ENCODE measurements around the gene BRMS1.

BRMS1 gene

DNA sequence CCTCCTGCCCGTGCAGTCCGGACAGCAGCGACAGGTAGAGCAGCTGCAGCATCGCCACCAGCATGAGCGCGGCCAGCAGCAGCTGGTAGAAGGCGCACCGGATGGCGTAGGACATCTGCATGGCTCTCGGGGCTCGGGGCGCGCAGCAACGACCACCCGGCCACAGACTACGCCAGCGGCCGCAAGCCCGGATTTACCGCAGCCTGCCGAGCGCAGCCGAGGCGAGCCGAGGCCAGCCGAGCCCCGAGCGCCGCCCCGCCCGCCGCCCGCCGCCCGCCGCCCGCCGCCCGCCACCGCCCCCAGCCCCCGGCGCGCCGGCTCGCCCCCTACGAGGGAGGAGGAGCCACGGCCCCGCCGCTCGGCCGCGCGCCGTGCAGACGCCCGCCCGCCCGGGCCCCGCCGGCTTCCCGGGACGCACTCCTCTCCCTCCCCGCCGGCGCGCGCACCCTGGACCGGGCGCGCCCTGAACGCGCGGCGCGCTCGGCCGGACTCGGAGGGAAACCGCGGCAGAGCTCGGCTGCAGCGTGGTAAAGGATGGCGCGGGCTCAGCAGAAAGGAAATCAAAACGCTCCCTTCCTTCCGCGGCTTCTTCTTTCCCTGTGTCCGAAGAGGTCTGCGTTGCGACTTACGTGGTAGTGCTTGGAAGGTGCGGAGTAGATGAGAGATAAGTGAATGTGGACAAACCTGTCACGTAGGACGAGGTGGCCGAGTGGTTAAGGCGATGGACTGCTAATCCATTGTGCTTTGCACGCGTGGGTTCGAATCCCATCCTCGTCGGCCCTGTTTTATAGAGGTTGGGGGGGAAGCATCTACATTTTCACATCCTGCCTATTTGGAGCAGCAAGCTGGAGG is 2.7 kb upstream of the BRMS1 start, which contains the start of gene B4GAT1:
B4GAT1 (minus strand) TSS at position 205 of the 852 bp plus-strand sequence; CDS start at position 121, 84 bp downstream.
- Histone ChIP-seq H4K8ac (ENCODE audit: low read depth, low read length) (peak within 1 kb of the TSS; percentile 83), H2BK5ac (ENCODE audit: low read depth, low read length, poor library complexity) (peak within 1 kb of the TSS; percentile 28), H2BK12ac (ENCODE audit: low read length) (no peak within 1 kb of the TSS), H3K4ac (ENCODE audit: low read depth, low read length) (peak within 1 kb of the TSS; percentile 49), H3K9ac (ENCODE audit: low read length) (peak within 1 kb of the TSS; percentile 79), H2AK5ac (ENCODE audit: low read length) (peak within 1 kb of the TSS; percentile 16), H3K14ac (ENCODE audit: low read length) (peak within 1 kb of the TSS; percentile 69), H2BK120ac (ENCODE audit: insufficient read depth, low read length, poor library complexity) (peak within 1 kb of the TSS; percentile 21), H3K36me3 (ENCODE audit: control insufficient read depth in 1 of 2, insufficient read depth in 2 of 2, low read length in 2 of 2) (no peaks in the 10 kb centered on the region), H3K27ac (ENCODE audit: low read depth, low read length) (peak within 1 kb of the TSS; percentile 81), H3K4me2 (ENCODE audit: low read length) (peak within 1 kb of the TSS; percentile 98), H3K79me2 (ENCODE audit: control insufficient read depth, insufficient read depth, low read length, poor library complexity) (peaks cover 10% of the 10 kb centered on the region), H3K23ac (ENCODE audit: low read length) (no peak within 1 kb of the TSS), H3K18ac (ENCODE audit: low read length) (peak within 1 kb of the TSS; percentile 77), H3K27me3 (ENCODE audit: insufficient read depth, low read length) (no peaks in the 10 kb centered on the region), H3K9me3 (ENCODE audit: insufficient read depth, low read depth, low read length) (no peaks in the 10 kb centered on the region), H3K4me1 (ENCODE audit: control insufficient read depth in 1 of 2, insufficient read depth in 2 of 2, low read length in 2 of 2) (peaks cover 9 to 12% of the 10 kb centered on the region in 2 experiments), H4K12ac (ENCODE audit: low read depth, low read length) (peak within 1 kb of the TSS; percentile 81), H3K79me1 (ENCODE audit: low read length) (peaks cover 11% of the 10 kb centered on the region), H4K91ac (ENCODE audit: low read depth, low read length) (peak within 1 kb of the TSS; percentile 44), H2AFZ (ENCODE audit: insufficient read depth, low read length, poor library complexity) (peak within 1 kb of the TSS; percentile 80), H3K4me3 (ENCODE audit: low read depth, low read length) (peak within 1 kb of the TSS; percentile 85)
- no CpG with 5 or more reads among the region's 101 CpGs for WGBS (ENCODE audit: extremely low coverage, insufficient coverage, insufficient read length)
- DNase-seq, result peak; percentile 88 to 95

DNA sequence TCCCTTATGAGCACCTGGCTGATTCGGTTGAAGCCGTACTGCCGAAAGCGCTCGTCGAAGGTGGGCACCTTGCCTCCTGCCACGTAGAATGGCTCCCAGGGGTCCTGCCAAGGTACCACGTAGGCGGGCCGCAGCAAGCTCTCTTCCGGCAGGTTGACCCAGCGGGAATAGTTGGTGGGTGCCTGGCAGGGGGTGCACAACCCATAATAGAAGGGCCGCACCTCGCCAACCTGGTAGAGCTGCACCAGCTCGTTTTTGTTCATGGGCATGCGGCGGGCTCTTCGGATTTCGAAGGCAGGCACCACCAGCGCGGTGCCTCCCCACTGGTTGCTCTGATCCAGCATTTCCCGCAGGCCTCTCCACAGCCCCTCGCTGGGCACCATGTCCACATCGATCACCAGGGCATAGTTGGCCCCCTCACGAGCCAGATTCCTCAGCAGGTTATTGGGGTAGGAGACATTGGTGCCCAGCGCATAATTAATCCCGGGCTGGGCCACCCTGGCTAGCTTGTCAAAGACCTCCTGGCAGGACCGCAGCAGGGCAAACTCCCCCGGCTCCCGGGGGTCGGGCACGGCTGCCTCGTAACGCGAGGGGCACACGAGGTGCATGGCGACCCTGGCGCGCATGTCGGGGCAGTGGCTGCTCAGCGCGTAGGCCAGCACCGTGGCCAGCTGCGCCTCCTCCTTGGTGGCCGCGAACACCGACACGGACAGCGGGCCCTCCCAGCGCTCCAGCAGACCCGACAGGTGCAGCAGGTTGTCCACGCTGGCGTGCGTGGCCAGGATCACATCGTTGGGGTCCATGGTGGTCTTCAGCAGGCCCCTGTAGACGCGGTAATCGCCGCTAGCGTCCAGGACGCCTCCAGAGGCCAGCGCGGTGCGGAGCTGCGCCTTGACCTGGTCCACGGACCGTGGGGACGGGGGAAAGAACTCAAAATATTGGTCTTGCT is 1.8 kb upstream of the BRMS1 start:
- Histone ChIP-seq H3K27ac (ENCODE audit: low read depth, low read length) (peak overlapping the region; percentile 14), H3K79me1 (ENCODE audit: low read length) (peaks cover 11% of the 10 kb centered on the region), H3K4me2 (ENCODE audit: low read length) (peak overlapping the region; percentile 98), H4K12ac (ENCODE audit: low read depth, low read length) (peak overlapping the region; percentile 81), H4K8ac (ENCODE audit: low read depth, low read length) (peak overlapping the region; percentile 83), H2BK120ac (ENCODE audit: insufficient read depth, low read length, poor library complexity) (no peak overlapping the region), H3K9me3 (ENCODE audit: insufficient read depth, low read depth, low read length) (peaks cover 1% of the 10 kb centered on the region), H3K79me2 (ENCODE audit: control insufficient read depth, insufficient read depth, low read length, poor library complexity) (peaks cover 10% of the 10 kb centered on the region), H3K18ac (ENCODE audit: low read length) (peak overlapping the region; percentile 77), H3K4me1 (ENCODE audit: control insufficient read depth in 1 of 2, insufficient read depth in 2 of 2, low read length in 2 of 2) (peaks cover 9 to 12% of the 10 kb centered on the region in 2 experiments), H3K36me3 (ENCODE audit: control insufficient read depth in 1 of 2, insufficient read depth in 2 of 2, low read length in 2 of 2) (peaks cover 5 to 6% of the 10 kb centered on the region in 2 experiments), H4K91ac (ENCODE audit: low read depth, low read length) (peak overlapping the region; percentile 44), H2BK12ac (ENCODE audit: low read length) (no peak overlapping the region), H3K4ac (ENCODE audit: low read depth, low read length) (peak overlapping the region; percentile 49), H2AK5ac (ENCODE audit: low read length) (peak overlapping the region; percentile 16), H3K14ac (ENCODE audit: low read length) (peak overlapping the region; percentile 69), H3K9ac (ENCODE audit: low read length) (peak overlapping the region; percentile 74), H3K23ac (ENCODE audit: low read length) (no peak overlapping the region), H3K4me3 (ENCODE audit: low read depth, low read length) (peak overlapping the region; percentile 84), H3K27me3 (ENCODE audit: insufficient read depth, low read length) (no peaks in the 10 kb centered on the region), H2AFZ (ENCODE audit: insufficient read depth, low read length, poor library complexity) (peak overlapping the region; percentile 80), H2BK5ac (ENCODE audit: low read depth, low read length, poor library complexity) (no peak overlapping the region)
- no peak for DNase-seq
- no CpG with 5 or more reads among the region's 68 CpGs for WGBS (ENCODE audit: extremely low coverage, insufficient coverage, insufficient read length)

DNA sequence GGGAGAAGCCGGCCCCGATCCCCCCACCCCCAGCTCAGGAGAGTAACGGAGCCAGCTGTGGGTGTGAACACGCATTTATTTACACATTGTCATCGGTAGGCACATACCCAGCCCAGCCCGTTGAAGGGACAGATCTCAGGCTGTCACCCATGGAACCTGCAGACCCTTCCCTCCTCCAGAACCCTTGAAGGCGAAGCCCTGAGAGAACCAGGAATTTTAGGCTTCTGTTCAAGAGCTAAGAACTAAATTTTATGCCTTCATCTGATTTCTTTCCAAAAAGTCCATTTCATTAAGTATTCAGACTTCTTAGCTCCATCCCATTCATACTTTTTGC is 379 bp upstream of the BRMS1 start:
- peak overlapping the region; percentile 2 for H3K4me3 ChIP-seq (ENCODE audit: low read depth, low read length)
- peak overlapping the region; percentile 2 for H3K9ac ChIP-seq (ENCODE audit: low read length)
- peaks cover 11% of the 10 kb centered on the region for H3K79me1 ChIP-seq (ENCODE audit: low read length)
- H2BK120ac ChIP-seq (ENCODE audit: insufficient read depth, low read length, poor library complexity), result no peak overlapping the region
- no peak overlapping the region for H2AK5ac ChIP-seq (ENCODE audit: low read length)
- H4K91ac ChIP-seq (ENCODE audit: low read depth, low read length), result peak overlapping the region; percentile 16
- peak overlapping the region; percentile 54 for H4K12ac ChIP-seq (ENCODE audit: low read depth, low read length)
- H3K4me1 ChIP-seq (ENCODE audit: control insufficient read depth in 1 of 2, insufficient read depth in 2 of 2, low read length in 2 of 2), result peaks cover 9 to 12% of the 10 kb centered on the region in 2 experiments
- H3K36me3 ChIP-seq (ENCODE audit: control insufficient read depth in 1 of 2, insufficient read depth in 2 of 2, low read length in 2 of 2), result peaks cover 20 to 21% of the 10 kb centered on the region in 2 experiments
- peaks cover 4% of the 10 kb centered on the region for H3K9me3 ChIP-seq (ENCODE audit: insufficient read depth, low read depth, low read length)
- peaks cover 10% of the 10 kb centered on the region for H3K79me2 ChIP-seq (ENCODE audit: control insufficient read depth, insufficient read depth, low read length, poor library complexity)
- no peak overlapping the region for H3K18ac ChIP-seq (ENCODE audit: low read length)
- H3K14ac ChIP-seq (ENCODE audit: low read length), result no peak overlapping the region
- H2BK12ac ChIP-seq (ENCODE audit: low read length), result no peak overlapping the region
- H3K4me2 ChIP-seq (ENCODE audit: low read length), result peak overlapping the region; percentile 69
- peak overlapping the region; percentile 92 for H4K8ac ChIP-seq (ENCODE audit: low read depth, low read length)
- no peak for DNase-seq
- WGBS (ENCODE audit: extremely low coverage, insufficient coverage, insufficient read length), result no CpG with 5 or more reads among the region's 7 CpGs
- H2AFZ ChIP-seq (ENCODE audit: insufficient read depth, low read length, poor library complexity), result peak overlapping the region; percentile 14
- H3K27me3 ChIP-seq (ENCODE audit: insufficient read depth, low read length), result no peaks in the 10 kb centered on the region
- H2BK5ac ChIP-seq (ENCODE audit: low read depth, low read length, poor library complexity), result no peak overlapping the region
- H3K23ac ChIP-seq (ENCODE audit: low read length), result no peak overlapping the region
- H3K4ac ChIP-seq (ENCODE audit: low read depth, low read length), result peak overlapping the region; percentile 49
- H3K27ac ChIP-seq (ENCODE audit: low read depth, low read length), result no peak overlapping the region

DNA sequence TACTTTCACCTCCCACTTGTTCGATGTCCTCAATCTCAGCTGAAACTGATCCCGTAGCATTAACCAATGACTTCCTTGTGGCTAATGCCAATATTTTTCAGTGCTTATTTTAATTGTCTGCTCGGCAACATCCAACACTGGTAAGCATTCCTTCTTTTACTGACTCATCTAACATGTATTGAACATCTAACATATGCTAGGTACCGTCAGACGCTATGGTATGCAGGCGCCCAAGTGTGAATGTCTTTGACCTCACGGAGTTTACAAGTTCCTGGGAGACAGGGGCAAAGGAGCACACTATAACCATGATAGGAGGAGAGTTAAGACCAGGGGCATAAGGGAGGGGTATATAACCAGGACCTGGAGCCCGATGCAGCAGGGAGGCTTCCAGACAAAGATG is 1.7 kb downstream of the BRMS1 start:
- Histone ChIP-seq H3K4ac (ENCODE audit: low read depth, low read length) (no peak overlapping the region), H4K91ac (ENCODE audit: low read depth, low read length) (no peak overlapping the region), H3K27ac (ENCODE audit: low read depth, low read length) (no peak overlapping the region), H2BK120ac (ENCODE audit: insufficient read depth, low read length, poor library complexity) (no peak overlapping the region), H2BK12ac (ENCODE audit: low read length) (no peak overlapping the region), H3K4me3 (ENCODE audit: low read depth, low read length) (no peak overlapping the region), H3K79me2 (ENCODE audit: control insufficient read depth, insufficient read depth, low read length, poor library complexity) (peaks cover 10% of the 10 kb centered on the region), H4K12ac (ENCODE audit: low read depth, low read length) (no peak overlapping the region), H3K14ac (ENCODE audit: low read length) (no peak overlapping the region), H3K18ac (ENCODE audit: low read length) (no peak overlapping the region), H3K4me1 (ENCODE audit: control insufficient read depth in 1 of 2, insufficient read depth in 2 of 2, low read length in 2 of 2) (peaks cover 9 to 12% of the 10 kb centered on the region in 2 experiments), H4K8ac (ENCODE audit: low read depth, low read length) (no peak overlapping the region), H3K79me1 (ENCODE audit: low read length) (peaks cover 11% of the 10 kb centered on the region), H2BK5ac (ENCODE audit: low read depth, low read length, poor library complexity) (no peak overlapping the region), H3K9me3 (ENCODE audit: insufficient read depth, low read depth, low read length) (peaks cover 4% of the 10 kb centered on the region), H3K23ac (ENCODE audit: low read length) (no peak overlapping the region), H3K36me3 (ENCODE audit: control insufficient read depth in 1 of 2, insufficient read depth in 2 of 2, low read length in 2 of 2) (peaks cover 36 to 40% of the 10 kb centered on the region in 2 experiments), H3K9ac (ENCODE audit: low read length) (no peak overlapping the region), H3K4me2 (ENCODE audit: low read length) (no peak overlapping the region), H2AK5ac (ENCODE audit: low read length) (no peak overlapping the region), H3K27me3 (ENCODE audit: insufficient read depth, low read length) (no peaks in the 10 kb centered on the region), H2AFZ (ENCODE audit: insufficient read depth, low read length, poor library complexity) (no peak overlapping the region)
- peak in 1 of 2 donors; percentile 9 for DNase-seq
- WGBS (ENCODE audit: extremely low coverage, insufficient coverage, insufficient read length), result no CpG with 5 or more reads among the region's 8 CpGs

Data from trophoblast cell (in vitro differentiated cells and primary cell).